GM18519 (cell line): ENCODE data around the gene TGM5.
"Not testable (repeated sequence)": the region's sequence is repeated elsewhere in the genome, so short reads cannot be mapped to it uniquely, and the experiment has no call there.

Experiments
- ATAC-seq: cut with Tn5 transposase; IDR thresholded peaks from one replicate; pipeline ENCODE4 v1.9.1; 2021; ENCODE audit warnings: mild to moderate bottlenecking, moderate library complexity; ENCODE audit not compliant: unreplicated experiment, low FRiP score

The TGM5 gene

GRCh38 chr15:43266834-43267233 is at the start of gene TGM5:
Gene TGM5 (minus strand): TSS chr15:43266928. CDS start chr15:43266849, 79 bp downstream.
- ATAC-seq: no peak

- ATAC-seq: no peak
Measured at GRCh38 chr15:43314171-43314570, 47.4 kb upstream of the TGM5 start.

GRCh38 chr15:43312378-43312777 is 45.6 kb upstream of the TGM5 start:
- no peak for ATAC-seq

GRCh38 chr15:43302205-43302817 is 35.6 kb upstream of the TGM5 start, which contains the start of gene TGM7:
Gene TGM7 (minus strand): TSS chr15:43302255.
- ATAC-seq: no peak

- no peak for ATAC-seq
Measured at GRCh38 chr15:43299884-43300283, 33.2 kb upstream of the TGM5 start.

- no peak for ATAC-seq
Measured at GRCh38 chr15:43299411-43299810, 32.7 kb upstream of the TGM5 start.

GRCh38 chr15:43294091-43294706 is 27.5 kb upstream of the TGM5 start:
- no peak for ATAC-seq

- ATAC-seq: no peak
Measured at GRCh38 chr15:43293432-43293831, 26.7 kb upstream of the TGM5 start.

- ATAC-seq: no peak
Measured at GRCh38 chr15:43292375-43293078, 25.8 kb upstream of the TGM5 start.

- ATAC-seq: not testable (repeated sequence)
Measured at GRCh38 chr15:43289656-43290055, 22.9 kb upstream of the TGM5 start.

- ATAC-seq: no peak
Measured at GRCh38 chr15:43287254-43287653, 20.5 kb upstream of the TGM5 start.

GRCh38 chr15:43286074-43286473 is 19.3 kb upstream of the TGM5 start:
- no peak for ATAC-seq

GRCh38 chr15:43285609-43286037 is 18.9 kb upstream of the TGM5 start:
- ATAC-seq: no peak

- no peak for ATAC-seq
Measured at GRCh38 chr15:43283526-43283925, 16.8 kb upstream of the TGM5 start.

GRCh38 chr15:43281926-43282602 is 15.3 kb upstream of the TGM5 start:
- no peak for ATAC-seq

- no peak for ATAC-seq
Measured at GRCh38 chr15:43280996-43281395, 14.3 kb upstream of the TGM5 start.

GRCh38 chr15:43279496-43279895 is 12.8 kb upstream of the TGM5 start:
- ATAC-seq: no peak

GRCh38 chr15:43278869-43279268 is 12.1 kb upstream of the TGM5 start:
- ATAC-seq: no peak

- ATAC-seq: no peak
Measured at GRCh38 chr15:43277901-43278300, 11.2 kb upstream of the TGM5 start.

GRCh38 chr15:43277231-43277823 is 10.6 kb upstream of the TGM5 start:
- no peak for ATAC-seq
